GM18505 (cell line): ENCODE results near the gene SYT11.
"Not testable (repeated sequence)": the region's sequence is repeated elsewhere in the genome, so short reads cannot be mapped to it uniquely, and the experiment has no call there.

Source experiments
- ATAC-seq: cut with Tn5 transposase; IDR thresholded peaks from one replicate; pipeline ENCODE4 v1.9.1; 2021; ENCODE audit not compliant: unreplicated experiment
- POLR2A ChIP-seq: IDR thresholded peaks from 4 replicates; pipeline ENCODE4 v1.6.1; 2011; ENCODE audit warnings: borderline replicate concordance; ENCODE audit not compliant: insufficient read depth, insufficient read length; ENCODE audit errors: extremely low read depth

The SYT11 gene

DNA sequence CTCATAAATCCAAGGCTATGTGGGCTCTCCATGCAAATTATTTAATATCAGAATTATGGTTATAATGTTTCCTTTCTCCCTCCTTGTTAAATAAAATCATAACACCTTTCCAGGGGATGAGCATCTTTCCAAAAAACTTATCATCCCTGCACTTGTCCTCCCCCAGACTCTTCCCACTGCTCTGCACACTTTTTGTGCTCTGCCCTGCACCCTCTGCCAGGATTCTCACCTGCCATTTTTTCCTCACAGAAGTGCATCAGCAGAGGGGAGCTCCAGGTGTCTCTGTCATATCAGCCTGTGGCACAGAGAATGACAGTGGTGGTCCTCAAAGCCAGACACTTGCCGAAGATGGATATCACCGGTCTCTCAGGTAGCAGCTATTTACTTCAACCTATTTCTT is 20.9 kb downstream of the SYT11 start:
- TF ChIP-seq POLR2A: no peak
- no peak for ATAC-seq

DNA sequence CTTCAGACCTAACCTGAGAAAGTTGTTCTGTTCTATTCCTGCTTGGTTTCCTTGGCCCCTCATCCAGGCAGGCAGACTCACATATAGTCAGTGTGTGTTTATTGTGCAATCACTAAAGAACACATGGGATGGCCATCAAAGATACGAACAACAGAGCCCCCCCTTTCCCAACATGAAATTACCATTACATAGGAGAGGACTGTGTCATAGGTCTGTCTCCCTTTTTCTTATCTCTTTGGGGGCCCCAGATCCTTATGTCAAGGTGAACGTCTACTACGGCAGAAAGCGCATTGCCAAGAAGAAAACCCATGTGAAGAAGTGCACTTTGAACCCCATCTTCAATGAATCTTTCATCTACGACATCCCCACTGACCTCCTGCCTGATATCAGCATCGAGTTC is 21.6 kb downstream of the SYT11 start:
- no peak for ATAC-seq
- TF ChIP-seq POLR2A: no peak

DNA sequence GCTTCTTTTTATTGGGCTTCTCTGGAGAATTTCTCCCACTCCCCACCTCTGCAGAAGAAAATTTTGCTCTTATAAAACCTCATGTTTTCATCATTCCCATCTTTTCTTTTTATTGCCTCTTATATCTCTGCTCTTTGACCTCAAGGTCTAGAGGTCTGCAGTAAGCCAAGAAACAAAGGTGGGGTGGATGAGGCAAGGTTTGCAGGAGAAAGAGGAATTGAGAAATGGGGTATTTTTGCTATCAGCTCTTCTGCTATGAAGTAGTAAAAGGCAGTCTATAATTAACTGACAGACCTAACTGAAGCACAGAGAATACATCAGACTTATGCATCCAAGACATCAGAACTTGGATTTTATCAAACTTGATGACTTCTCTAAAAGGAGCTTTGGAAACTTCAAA is 22.9 kb downstream of the SYT11 start:
- no peak for ATAC-seq
- no peak for TF ChIP-seq POLR2A

DNA sequence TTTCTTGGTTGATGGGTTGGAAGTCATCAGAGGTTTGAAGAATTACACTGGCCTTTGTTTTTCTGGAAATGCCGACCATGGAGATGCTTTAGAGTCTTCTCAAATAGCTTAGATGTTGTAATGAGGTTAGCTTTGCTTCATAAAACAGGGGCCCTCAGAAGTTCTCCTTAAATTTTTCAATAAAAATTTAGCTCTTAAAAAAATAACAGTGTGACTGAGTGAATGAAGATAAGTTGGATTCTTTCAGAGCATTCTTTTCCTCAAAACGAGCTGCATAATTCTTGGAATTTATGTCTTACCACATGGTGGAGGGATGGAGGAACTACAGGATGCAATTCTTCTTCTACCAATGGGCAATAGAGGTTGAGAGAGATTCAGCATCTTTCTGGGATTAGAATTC is 23.4 kb downstream of the SYT11 start:
- ATAC-seq: no peak
- TF ChIP-seq POLR2A: no peak

DNA sequence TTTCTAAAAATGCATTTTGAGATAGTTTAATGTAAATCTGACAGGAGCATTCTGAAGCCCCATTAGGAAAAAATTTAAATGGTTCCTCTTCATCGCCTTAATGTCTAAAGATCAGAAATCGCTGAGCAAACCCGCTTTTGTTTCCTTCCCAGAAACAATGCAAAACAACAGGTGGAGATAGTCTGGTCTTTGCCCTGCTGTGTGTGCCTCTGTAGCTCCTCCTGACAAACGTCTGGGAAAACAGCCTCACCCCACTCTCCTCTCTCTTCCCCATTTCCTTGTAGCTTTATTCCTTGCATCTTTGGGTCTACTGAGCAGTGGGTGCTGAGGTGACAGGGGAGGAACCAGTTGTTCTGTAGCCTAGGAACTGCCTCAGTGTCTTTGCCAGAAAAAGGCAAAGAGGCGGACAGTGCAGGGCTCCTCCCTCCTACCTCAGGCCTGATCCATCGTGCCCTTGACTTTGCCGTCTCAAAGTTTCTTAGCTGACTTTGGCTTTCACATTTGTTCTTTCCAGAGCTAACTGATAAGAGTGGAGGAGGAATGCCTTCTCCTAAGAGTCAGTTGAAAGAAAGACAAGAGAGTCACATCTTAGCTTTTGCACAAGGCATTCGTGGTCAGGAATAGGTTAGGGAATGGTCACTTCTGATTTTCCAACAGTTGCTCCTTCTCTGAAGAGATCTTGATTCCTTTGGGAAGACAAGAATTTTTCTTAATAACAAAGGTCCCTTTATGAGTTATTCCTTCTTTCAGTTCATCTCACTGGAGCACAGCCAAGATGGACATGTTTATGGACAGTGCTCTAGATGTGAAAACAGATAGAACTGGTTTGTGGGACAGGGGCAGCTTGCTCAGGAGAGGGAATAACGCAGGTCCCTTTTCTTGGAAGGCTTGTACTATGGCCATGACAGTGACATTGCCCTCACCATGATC is 24.9 kb downstream of the SYT11 start:
- ATAC-seq: no peak
- TF ChIP-seq POLR2A: no peak

DNA sequence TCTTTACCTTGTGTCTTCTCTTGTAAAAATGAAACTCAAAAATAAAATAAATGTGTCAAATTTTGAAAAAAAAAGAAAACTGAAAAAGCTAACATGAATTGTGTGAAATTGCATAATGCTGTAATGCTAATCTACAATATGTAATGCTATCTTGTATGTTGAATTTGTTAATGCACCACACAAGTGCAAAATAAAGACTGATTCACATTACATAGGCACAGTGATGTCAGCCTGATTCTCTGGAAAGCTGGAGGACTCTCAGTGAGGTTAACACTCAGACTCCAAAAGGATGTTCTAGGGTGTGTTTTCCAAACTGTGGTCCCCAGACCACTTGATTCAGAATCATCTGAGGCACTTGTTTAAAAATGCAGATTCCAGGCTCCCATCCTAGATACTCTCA is 25.6 kb downstream of the SYT11 start:
- TF ChIP-seq POLR2A: no peak
- no peak for ATAC-seq

DNA sequence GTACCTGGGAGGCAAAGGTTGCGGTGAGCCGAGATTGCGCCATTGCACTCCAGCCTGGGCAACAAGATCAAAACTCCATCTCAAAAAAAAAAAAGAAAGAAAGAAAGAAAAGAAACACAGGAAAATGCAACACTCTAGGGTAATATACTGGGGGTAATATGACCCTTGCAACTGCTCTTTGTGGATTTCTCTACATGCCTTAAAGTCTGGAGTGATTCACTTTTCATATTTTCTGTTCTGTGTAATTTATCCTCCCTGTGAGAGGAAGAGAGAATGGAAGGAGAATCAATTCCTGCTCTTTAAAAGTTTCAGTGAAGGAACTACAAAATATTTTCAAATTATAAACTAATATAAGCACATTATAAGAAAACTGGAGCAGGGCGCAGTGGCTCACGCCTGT is 29.1 kb downstream of the SYT11 start:
- no peak for ATAC-seq

DNA sequence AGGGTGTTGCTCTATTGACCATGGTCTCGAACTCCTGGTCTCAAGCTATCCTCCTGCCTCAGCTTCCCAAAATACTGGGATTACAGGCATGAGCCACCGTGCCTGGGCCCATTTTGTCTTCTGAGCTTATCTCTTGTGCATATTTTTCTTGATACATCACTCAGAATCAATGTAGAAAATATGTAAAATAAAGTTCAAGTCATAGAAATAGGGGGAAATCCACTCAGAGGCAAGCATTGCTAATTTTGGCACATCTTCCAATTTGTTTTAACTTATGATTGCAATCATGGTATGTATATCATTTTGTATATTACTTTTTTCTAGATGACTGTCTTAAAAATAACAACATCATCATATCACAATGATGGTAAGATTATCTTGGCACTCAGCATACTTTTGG is 30.2 kb downstream of the SYT11 start:
- TF ChIP-seq POLR2A: no peak
- no peak for ATAC-seq

More for the DNA sequence above, 29.1 kb downstream of the SYT11 start:
- no peak for TF ChIP-seq POLR2A

DNA sequence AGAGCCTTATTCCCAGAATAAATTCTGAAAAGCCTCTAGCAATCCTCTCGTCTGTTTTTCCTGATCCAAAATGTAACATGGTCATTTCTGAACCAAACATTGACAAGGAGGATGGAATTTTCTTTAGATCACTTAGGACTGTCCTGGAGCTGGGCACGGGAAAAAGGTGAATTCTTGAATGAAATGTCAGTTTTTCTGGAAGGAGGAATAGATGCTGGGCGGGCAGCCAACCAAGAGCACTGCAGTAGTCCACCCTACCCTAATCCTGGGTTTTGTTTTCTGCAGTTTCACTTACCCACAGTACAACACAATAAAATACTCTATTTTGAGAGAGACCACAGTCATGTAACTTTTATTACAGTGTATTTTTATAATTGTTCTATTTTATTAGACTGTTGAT is 30.9 kb downstream of the SYT11 start:
- no peak for TF ChIP-seq POLR2A
- no peak for ATAC-seq

DNA sequence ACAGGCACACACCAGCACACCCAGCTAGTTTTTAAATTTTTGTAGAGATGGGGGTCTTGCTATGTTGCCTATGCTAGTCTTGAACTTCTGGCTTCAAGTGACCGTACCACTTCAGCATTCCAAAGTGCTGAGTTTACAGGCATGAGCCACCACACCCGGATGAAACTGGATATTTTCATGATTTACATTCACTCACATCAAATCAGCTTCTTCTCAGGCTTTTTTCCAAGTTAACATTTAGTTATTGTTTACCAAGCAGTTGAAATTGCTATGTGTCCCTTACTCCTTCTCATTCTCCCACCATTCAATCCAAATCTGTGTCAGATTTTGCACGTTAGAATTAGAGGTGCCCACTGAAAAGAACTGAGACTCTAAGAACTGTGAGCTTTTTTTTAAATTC is 33.4 kb downstream of the SYT11 start:
- no peak for ATAC-seq
- no peak for TF ChIP-seq POLR2A

DNA sequence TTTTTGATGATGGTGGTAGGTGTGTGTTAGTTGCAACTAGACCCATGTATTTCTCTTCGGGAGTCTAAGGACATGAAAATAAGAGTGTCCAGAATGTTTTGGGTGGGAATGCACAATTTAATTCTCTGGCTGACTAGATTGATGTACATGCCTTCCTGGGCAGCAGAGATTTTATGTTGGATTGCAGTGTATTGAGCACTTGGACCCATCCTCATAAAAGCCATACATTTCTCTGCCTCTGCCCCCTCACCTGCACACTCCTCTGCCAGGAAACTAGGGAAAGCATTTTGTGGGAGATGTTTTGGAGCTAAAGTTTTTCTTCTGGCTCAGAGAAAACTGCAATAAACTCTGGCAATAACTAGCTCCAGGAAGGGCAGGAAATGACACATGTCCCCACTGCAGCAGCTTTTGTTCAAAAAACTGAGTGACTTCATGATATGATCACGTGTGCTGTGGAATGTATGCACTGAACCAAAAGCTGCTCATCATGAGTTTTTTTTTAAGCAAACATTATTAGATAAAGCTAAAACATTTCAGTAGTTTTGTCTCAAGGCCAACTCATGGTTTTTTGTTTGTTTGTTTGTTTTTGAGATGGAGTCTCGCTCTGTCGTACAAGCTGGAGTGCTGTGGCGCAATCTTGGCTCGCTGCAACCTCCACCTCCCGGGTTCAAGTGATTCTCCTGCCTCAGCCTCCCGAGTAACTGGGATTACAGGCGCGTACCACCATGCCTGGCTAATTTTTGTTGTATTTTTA is 34.2 kb downstream of the SYT11 start:
- ATAC-seq: no peak
- no peak for TF ChIP-seq POLR2A

DNA sequence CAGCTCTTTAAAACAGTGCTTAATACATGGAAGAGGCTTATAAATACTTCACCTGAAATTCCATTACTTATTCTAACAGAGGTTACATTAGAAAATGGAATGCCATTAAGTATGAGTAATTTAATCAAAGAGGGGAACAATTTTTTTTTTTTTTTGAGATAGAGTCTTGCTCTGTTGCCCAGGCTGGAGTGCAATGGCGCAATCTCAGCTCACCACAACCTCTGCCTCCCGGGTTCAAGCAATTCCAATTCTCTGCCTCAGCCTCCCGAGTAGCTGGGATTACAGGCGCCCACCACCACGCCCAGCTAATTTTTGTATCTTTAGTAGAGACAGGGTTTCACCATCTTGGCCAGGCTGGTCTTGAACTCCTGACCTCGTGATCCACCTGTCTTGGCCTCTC is 36.2 kb downstream of the SYT11 start:
- ATAC-seq: not testable (repeated sequence)

DNA sequence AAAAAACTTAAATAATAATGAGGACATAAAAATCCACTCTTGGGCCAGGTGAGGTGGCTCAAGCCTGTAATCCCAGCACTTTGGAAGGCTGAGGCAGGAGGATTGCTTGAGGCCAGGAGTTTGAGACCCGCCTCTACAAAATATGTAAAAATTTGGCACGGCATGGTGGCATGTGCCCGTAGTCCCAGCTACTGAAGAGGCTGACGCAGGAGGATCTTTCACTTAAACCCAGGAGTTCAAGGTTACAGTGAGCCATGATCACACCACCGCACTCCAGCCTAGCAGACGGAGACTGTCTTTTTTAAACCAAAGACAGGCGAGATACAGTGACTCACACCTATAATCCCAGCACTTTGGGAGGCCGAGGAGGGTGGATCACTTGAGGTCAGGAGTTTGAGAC is 37.1 kb downstream of the SYT11 start:
- not testable (repeated sequence) for ATAC-seq

DNA sequence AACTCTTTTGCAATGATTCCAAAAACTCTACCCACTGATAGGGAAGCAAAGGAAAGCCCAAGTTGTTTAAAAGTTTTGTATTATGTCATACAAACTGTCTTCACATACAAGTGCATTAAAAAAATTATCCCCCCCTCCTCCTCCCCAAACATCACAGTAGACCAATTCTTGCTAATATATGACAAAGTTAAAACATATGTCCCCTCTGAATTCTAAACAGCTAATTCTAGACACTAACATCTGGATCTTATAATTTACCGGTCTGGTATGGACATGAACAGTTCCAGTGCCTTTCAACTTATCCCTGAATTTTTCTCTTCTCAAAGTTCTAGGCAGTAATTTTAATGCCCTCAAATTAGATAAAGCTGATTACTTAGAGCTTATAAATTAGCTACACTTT is 38.4 kb downstream of the SYT11 start:
- no peak for TF ChIP-seq POLR2A
- ATAC-seq: no peak
